GM12892 (cell line): ENCODE data around the gene HNRNPM.

ENCODE experiments used
- DNase-seq: peaks from one replicate; pipeline ENCODE4 v3.0.0; 2011; ENCODE audit not compliant: insufficient read length
- FAIRE-seq: peaks from 2 replicates; lab custom pipeline; 2011; peaks lifted over from hg19 to GRCh38; lab: Jason Lieb, UNC
- POLR2A ChIP-seq: IDR thresholded peaks from 2 replicates; pipeline ENCODE4 v1.6.1; 2011; ENCODE audit warnings: low read depth, low read length, control low read depth
- POLR2AphosphoS5 ChIP-seq: IDR thresholded peaks from 2 replicates; pipeline ENCODE4 v1.6.1; 2011; ENCODE audit warnings: low read depth, low read length, control low read depth
- TAF1 ChIP-seq: IDR thresholded peaks from 2 replicates; pipeline ENCODE4 v1.6.1; 2011; ENCODE audit warnings: low read depth, mild to moderate bottlenecking, control low read depth, low read length, borderline replicate concordance

Gene HNRNPM

DNA sequence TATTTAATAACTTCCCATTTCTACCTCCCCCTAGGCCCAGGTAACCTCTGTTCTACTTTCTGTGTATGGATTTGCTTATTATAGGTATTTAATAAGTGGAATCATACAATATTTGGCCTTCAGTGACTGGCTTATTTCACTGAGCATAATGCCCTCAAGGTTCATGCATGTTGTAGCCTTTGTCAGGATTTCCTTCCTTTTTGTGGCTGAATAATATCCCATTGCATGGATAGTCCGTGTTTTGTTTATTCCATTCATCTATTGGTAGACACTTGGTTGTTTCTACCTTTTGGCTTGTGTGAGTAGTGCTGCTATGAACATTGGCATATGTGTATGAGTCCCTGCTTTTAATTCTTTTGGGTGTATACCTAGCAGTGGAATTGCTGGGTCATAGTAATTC is 9.4 kb downstream of the HNRNPM start:
- no peak for FAIRE-seq
- TF ChIP-seq POLR2A, result no peak
- no peak for TF ChIP-seq TAF1
- no peak for TF ChIP-seq POLR2AphosphoS5
- no peak for DNase-seq

DNA sequence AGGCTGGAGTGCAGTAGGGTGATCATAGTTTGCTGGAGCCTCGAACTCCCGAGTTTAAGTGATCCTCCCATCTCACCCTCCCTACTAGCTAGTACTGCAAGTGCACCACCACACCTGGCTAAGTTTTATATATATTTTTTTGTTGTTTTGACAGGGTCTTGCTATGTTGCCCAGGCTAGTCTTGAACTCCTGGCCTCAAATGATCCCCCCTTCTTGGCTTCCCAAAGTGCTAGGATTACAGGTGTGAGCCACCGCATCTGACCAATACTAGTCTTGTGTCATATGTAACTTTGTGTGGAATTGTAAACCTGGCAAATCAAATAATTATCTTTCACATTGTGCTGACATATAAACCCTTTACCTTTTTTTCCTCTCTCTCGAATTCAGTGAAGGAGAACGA is 10.2 kb downstream of the HNRNPM start:
- FAIRE-seq (no peak), DNase-seq (no peak)
- TF ChIP-seq POLR2AphosphoS5 (no peak), TAF1 (no peak)

DNA sequence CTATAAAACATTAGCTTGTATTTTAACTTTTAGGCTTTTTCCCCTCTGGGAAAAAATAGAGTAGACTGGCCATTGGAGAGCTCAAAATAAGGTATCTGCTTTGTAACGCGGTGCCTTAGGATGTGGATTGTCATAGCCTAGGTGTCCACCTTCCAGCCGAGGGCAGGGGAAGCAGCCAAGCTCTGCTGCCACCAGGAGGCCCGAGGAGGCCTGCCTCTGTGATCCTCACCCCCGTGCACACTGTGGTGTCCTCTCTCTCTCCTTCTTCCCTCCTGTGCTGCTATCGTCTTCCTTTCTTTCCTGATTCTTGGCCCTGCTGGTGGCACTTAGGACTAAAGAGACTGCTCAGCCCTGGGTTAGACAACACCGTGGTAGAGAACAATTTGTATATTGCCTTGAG is 11.3 kb downstream of the HNRNPM start:
- no peak for FAIRE-seq
- DNase-seq, result no peak
- TF ChIP-seq POLR2A, result 0 out of 2 replicates have a peak, but pooled peaks have one; percentile 12
- no peak for TF ChIP-seq POLR2AphosphoS5

DNA sequence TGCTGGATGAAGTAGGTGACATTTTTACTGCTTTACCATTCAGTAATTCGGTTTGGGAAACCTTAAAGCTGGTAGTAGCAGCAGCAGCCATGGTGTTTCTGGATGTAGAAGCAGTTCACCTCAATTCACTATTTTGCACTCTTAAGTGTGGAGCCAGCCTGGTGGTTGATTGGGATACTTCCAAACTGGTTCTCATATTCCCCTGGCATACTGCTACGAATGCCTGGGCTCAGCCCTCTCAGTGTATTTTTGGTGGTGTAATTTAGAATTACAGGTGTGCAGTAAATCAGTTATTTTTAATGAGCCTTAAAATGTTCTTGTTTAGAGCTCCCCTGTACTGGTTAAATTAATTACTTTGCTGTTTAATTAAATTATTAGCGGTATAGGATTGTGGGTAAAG is 12.4 kb downstream of the HNRNPM start:
- FAIRE-seq (no peak), DNase-seq (no peak)
- TF ChIP-seq POLR2A, result no peak
- no peak for TF ChIP-seq TAF1
- TF ChIP-seq POLR2AphosphoS5, result no peak

DNA sequence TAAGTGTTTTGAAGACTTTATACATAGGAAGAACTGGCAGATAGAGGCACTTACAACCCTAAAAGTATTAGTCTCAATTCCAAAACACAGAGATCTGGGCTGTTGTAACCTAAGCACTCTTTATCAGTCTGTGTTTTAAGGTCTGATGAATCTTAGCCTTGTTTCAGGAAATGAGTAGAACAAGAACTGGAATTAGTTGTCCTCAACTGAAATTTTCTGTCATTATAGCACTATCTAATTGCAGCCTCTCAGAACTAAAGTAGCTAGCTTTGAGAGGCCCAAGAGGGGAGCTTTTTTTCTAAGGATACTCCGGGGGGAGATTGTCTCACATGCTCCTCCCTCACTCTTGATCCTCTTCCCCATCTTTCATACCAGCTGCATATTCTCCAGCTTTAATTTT is 13.1 kb downstream of the HNRNPM start:
- DNase-seq (no peak), FAIRE-seq (no peak)
- no peak for TF ChIP-seq POLR2A
- TF ChIP-seq POLR2AphosphoS5, result no peak
- no peak for TF ChIP-seq TAF1

DNA sequence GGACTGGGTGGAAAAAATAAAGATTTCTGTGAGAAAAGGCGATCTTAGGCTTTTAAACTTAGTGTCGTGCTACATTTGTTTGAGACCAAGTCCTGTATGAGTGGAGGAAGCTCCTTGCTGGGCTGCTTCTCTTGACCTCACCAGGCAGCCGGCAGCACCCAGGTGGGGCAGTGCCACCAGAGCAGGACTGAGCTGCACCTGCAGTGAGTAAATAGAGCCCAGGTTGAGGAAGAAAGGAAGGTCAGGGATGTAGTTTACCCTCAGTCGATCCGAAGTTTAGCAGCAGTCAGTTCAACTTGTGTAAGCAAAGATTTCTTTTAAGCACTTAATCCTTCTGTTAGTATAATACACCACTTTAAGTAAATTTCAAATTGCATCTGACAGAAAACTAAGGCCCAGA is 13.6 kb downstream of the HNRNPM start:
- no peak for DNase-seq
- TF ChIP-seq TAF1, result no peak
- TF ChIP-seq POLR2AphosphoS5, result no peak
- no peak for TF ChIP-seq POLR2A
- FAIRE-seq, result no peak

DNA sequence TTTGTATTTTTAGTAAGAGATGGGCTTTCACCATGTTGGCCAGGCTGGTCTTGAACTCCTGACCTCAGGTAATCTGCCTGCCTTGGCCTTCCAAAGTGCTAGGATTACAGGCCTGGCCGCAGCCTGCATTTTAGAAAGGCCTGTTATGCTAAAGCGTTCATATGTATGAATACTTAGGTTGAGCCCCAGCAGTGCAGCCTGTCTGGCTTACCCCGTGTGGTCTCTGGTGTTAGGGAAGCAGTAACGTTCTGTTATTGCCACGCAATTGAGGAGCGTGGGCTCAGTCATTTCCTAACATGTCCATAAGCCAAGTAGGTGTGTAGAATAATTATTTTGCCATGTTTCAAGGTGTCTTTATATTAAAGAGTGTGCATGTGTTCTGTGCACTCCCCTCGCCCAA is 14.3 kb downstream of the HNRNPM start:
- FAIRE-seq (no peak), DNase-seq (no peak)
- TF ChIP-seq TAF1 (no peak), POLR2A (no peak), POLR2AphosphoS5 (no peak)

DNA sequence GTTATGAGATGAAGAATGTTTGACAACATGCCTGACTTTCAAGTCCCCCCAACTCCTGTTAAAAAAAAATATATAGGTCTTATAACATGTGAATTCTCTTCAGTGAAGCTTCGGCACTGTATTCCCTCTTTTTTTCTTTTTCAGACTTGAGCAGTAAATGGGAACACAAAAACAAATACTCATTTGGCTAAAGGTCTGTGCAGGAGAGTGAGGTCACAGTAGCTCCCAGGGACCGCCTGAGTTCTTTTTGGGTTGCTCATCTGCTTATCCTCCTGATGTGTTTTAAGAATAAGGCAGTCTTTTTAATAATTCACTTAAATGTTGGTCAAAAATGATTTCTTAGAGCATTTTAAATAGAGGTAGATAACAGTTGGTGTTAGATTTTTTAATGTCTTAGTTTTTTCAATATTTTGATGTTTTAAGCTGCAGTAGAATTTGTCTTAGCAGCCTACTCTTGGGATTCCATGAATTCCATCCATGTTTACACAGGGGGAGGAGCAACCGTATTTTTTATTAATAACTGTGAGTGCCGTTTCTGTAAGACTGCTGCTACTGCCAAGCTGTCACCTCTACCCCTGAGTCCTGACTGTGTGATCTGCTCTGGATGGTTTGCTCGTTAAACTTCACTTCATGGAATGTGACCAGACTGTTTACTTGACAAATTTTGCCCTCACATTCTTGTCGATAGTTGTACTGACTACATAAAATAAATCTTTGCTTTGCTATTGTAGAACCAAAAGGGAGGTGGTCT is 14.9 kb downstream of the HNRNPM start:
- no peak for TF ChIP-seq TAF1
- TF ChIP-seq POLR2AphosphoS5, result no peak
- DNase-seq (no peak), FAIRE-seq (no peak)

DNA sequence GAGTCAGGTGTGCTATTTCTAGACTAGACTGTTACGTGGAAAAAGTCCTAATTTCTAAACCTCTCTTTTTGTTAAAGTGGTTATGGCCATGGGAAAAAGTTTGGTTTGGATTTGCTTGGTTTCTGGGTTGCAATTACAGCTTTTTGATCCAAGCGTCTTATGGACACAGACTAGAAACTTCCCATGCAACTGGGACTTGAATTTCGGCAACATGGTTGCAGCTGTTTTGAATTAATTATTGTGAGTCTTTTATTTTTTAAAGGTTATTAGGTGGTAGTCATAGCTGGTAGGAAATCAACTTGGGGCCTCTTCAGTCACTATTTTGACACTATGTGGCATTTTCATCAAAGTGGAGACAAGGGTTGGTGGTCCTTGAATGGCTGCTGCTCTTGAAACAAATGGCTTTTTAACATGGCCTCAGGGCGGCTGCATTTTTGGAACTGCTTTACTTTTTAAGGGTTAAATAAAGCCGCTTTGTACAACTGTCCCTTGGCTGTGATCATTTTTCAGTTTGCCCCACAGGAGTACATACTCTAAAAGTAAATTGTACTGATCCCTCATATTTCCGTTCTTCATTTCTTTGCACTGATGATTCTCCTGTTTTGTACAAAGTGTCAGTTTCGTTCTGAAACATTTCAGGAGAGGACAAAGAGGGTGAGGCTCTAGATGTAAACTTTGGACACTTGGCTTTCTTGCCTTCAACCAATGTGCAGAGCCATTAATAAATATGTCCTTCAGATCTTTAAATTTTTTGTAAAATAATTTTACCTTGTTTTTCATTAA is 15.9 kb downstream of the HNRNPM start:
- FAIRE-seq (peak; percentile 66), DNase-seq (no peak)
- TF ChIP-seq POLR2AphosphoS5, result no peak
- TF ChIP-seq POLR2A, result no peak
- TF ChIP-seq TAF1, result no peak

DNA sequence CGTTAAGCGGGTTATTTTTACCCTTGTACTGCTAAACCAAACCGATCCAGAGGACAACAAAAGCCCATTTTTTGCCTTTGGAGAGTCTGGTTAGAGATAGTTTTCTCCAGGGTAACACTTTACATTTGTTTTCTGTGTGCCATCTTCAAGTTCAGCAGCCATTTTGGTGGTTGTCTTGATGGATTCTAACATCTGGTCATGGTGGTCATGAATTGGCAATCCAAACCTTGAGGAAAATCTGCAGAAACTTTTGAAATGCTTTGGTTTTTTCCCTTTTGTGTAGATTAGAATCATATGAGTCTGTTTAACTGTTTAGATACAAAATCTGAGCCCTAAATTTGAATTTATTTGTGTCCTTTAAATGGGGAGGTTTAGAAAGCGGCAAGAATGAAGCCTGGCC is 16.6 kb downstream of the HNRNPM start:
- TF ChIP-seq TAF1, result no peak
- no peak for TF ChIP-seq POLR2A
- no peak for TF ChIP-seq POLR2AphosphoS5
- no peak for FAIRE-seq
- no peak for DNase-seq

DNA sequence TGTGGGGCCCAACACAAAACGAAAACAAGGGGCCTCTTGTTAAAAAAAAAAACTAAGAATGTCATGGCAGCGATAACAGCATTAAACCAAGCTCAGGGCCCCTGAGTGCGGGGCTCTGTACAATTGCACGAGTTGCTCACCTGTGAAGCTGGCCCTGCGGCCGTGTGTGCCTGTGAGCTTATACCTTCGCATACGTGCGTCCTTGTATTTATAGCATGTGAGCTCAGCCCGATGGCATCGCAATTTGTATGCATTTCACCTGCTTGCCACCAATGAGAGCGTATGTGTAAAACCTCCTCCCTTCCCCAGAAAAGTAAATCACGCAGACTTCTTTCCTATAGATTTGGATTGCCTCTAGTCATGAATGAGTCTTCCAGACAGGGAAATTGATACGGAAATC is 17.1 kb downstream of the HNRNPM start:
- FAIRE-seq (no peak), DNase-seq (no peak)
- TF ChIP-seq POLR2AphosphoS5 (no peak), TAF1 (no peak), POLR2A (no peak)

DNA sequence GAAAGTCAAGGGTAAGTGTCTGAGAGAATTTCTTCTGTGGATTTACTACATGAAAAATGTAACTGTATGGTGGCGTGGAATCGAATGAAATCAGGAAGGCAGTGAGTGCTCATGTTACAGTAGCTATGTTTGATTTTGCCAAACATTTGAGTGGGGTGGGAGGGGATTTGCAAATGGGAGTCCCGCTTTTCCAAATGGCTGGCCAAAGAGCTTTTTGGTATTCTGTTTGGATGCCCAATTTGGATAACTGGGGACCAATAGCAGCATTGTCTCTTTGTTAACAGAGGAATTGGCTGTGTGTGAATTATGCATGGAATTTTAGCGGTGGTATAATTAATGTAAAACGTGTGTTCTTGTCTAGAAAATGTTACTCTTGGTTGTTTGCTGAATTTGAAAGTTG is 17.8 kb downstream of the HNRNPM start:
- DNase-seq (no peak), FAIRE-seq (no peak)

More for the DNA sequence above, 17.8 kb downstream of the HNRNPM start:
- TF ChIP-seq POLR2A (no peak), TAF1 (no peak), POLR2AphosphoS5 (no peak)
